WTC11 (cell line): ENCODE data around the gene AHNAK2. TPM values are rescaled to one million over a fixed set of nuclear protein-coding genes. Genes with fewer than 3 reads are reported as not detected.

Experiments
- ATAC-seq: fragments of 200-7000 bp; cut with Tn5 transposase; 2 replicates; pipeline ENCODE4 v1.10.0; 2021; ENCODE audit warnings: mild to moderate bottlenecking, moderate library complexity
- CTCF ChIA-PET: fragments of 300-600 bp; sonication (Branson Sonifier 250); formaldehyde crosslinking; loops from one replicate; lab custom pipeline; 2021; ENCODE audit warnings: antibody characterized with exemption; lab: Charles Lee
- POLR2A ChIA-PET: fragments of 350-600 bp; sonication (Branson Sonifier 250); formaldehyde crosslinking; loops from one replicate; lab custom pipeline; 2021; ENCODE audit warnings: antibody characterized with exemption; lab: Charles Lee
- DNase-seq: peaks from one replicate; pipeline ENCODE4 v3.0.0; 2021; ENCODE audit warnings: low spot score
- H3K27ac Mint-ChIP-seq: 2 replicates; pipeline ENCODE4 v1.8.0; 2021; ENCODE audit warnings: mixed read lengths
- H3K27me3 Mint-ChIP-seq: 2 replicates; pipeline ENCODE4 v1.8.0; 2021; ENCODE audit warnings: low read depth, mild to moderate bottlenecking, moderate library complexity, mixed read lengths
- H3K36me3 Mint-ChIP-seq: 2 replicates; pipeline ENCODE4 v1.8.0; 2021; ENCODE audit warnings: mixed read lengths
- H3K4me1 Mint-ChIP-seq: 2 replicates; pipeline ENCODE4 v1.8.0; 2022; ENCODE audit warnings: mixed read lengths
- H3K4me3 Mint-ChIP-seq: 2 replicates; pipeline ENCODE4 v1.8.0; 2021; ENCODE audit warnings: mild to moderate bottlenecking, moderate library complexity, mixed read lengths
- H3K9me3 Mint-ChIP-seq: 2 replicates; pipeline ENCODE4 v1.8.0; 2021; ENCODE audit warnings: mixed read lengths
- AR ChIP-seq: fragments of 250-450 bp; sonication (Bioruptor Pico); IDR thresholded peaks from 2 replicates; pipeline ENCODE4 v1.9.0; 2021; ENCODE audit warnings: mild to moderate bottlenecking
- CBFB ChIP-seq: sonication (generic); formaldehyde crosslinking; IDR thresholded peaks from 2 replicates; pipeline ENCODE4 v1.8.1; 2022; ENCODE audit warnings: mild to moderate bottlenecking, low read depth, missing genetic modification reagents
- KAT7 ChIP-seq: sonication (generic); formaldehyde crosslinking; IDR thresholded peaks from 2 replicates; pipeline ENCODE4 v1.8.1; 2023; ENCODE audit warnings: missing genetic modification reagents, mild to moderate bottlenecking, borderline replicate concordance
- OVOL2 ChIP-seq: fragments of 250-450 bp; sonication (Bioruptor Pico); IDR thresholded peaks from 2 replicates; pipeline ENCODE4 v1.9.0; 2021; ENCODE audit warnings: mild to moderate bottlenecking, borderline replicate concordance
- RORB ChIP-seq: fragments of 250-450 bp; sonication (Bioruptor Pico); IDR thresholded peaks from 2 replicates; pipeline ENCODE4 v1.9.0; 2021; ENCODE audit warnings: mild to moderate bottlenecking
- TCF7 ChIP-seq: sonication (generic); formaldehyde crosslinking; IDR thresholded peaks from 2 replicates; pipeline ENCODE4 v1.8.0; 2022; ENCODE audit warnings: mild to moderate bottlenecking, low read depth, missing genetic modification reagents, moderate library complexity
- TP53 ChIP-seq: sonication (generic); formaldehyde crosslinking; IDR thresholded peaks from 2 replicates; pipeline ENCODE4 v1.8.1; 2023; ENCODE audit warnings: mild to moderate bottlenecking, missing genetic modification reagents
- ZNF138 ChIP-seq: sonication (generic); formaldehyde crosslinking; conservative IDR thresholded peaks from 2 replicates; pipeline ENCODE4 v1.8.1; 2022; ENCODE audit warnings: mild to moderate bottlenecking, moderate library complexity, missing genetic modification reagents
- ZNF263 ChIP-seq: sonication (generic); formaldehyde crosslinking; IDR thresholded peaks from 2 replicates; pipeline ENCODE4 v1.8.1; 2022; ENCODE audit warnings: low read depth, mild to moderate bottlenecking, moderate library complexity, missing genetic modification reagents
- ZNF281 ChIP-seq: sonication (generic); formaldehyde crosslinking; IDR thresholded peaks from 2 replicates; pipeline ENCODE4 v1.8.0; 2023; ENCODE audit warnings: mild to moderate bottlenecking, missing genetic modification reagents
- ZSCAN18 ChIP-seq: fragments of 250-450 bp; sonication (Bioruptor Pico); IDR thresholded peaks from 2 replicates; pipeline ENCODE4 v2.1.2; 2022; ENCODE audit warnings: mild to moderate bottlenecking, moderate library complexity
- total RNA-seq: library from RNA; stranded (reverse); gene quantifications from 3 replicates; pipeline ENCODE4 v1.2.3, GENCODE V29; 2021
- TF ChIP-seq, protein P1 (sequence below): sonication (generic); formaldehyde crosslinking; IDR thresholded peaks from 2 replicates; pipeline ENCODE4 v1.8.0; 2022; ENCODE audit warnings: mild to moderate bottlenecking, missing genetic modification reagents
- TF ChIP-seq, protein P2 (sequence below): fragments of 250-450 bp; sonication (Bioruptor Pico); IDR thresholded peaks from 2 replicates; pipeline ENCODE4 v1.9.0; 2021; ENCODE audit warnings: moderate library complexity, mild to moderate bottlenecking, inconsistent platforms, borderline replicate concordance
- TF ChIP-seq, protein P3 (sequence below): sonication (generic); formaldehyde crosslinking; IDR thresholded peaks from 2 replicates; pipeline ENCODE4 v1.8.0; 2022; ENCODE audit warnings: mild to moderate bottlenecking, missing genetic modification reagents

AHNAK2 gene
- total RNA-seq, 1 experiment from 2014 or later = 3.5 TPM

- peak; percentile 25 for DNase-seq
- POLR2A ChIA-PET = no interaction called here
These were observed 85.4 kb downstream of the AHNAK2 start for GRCh38 chr14:104892531-104893434.

DNA sequence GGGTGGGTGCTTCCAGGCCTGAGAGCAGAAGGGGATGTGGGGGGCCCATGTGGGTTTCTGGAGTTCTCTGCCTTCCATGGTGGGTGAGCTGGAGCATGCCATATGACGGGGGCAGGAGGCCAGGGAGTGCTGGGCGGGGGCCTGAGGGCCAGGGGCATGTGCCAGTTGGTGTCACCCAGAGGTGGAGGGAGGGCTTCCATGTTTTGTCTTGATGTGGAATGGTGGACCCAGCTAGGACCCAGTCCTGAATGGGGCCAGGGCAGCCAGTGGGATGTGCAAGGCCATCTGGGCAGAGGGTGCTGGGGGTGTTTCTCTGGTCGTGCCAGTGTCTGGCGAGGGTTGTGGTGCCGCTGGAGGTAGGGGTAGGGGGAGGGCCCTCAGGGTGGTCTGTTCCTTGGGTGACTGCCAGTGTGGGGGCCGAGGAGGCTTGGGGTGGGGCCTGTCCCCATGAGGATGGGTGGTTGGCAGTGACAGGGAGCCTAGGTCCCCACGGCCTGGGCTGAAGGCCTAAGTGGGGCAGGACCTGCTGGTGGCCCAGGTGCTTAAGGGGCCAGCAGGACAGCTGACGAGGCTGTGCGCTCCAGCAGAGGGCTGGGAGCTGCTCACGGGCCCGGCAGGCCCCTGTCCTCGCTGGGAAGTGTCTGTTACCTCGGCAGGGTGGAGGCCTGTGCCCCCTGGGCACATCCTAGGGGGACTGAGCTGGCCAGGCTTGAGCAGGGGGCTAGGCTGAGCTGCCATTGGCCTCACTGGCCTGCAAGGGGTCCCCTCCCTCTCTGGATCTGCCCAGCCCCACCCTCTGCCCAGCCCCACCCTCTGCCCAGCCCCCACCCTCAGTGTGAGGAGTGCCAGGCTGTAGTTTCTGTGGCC, 86.3 kb downstream of the AHNAK2 start:
- H3K27me3 Mint-ChIP-seq = no peaks in the 10 kb centered on the region
- ChIA-PET CTCF (interaction anchor here (0.7 to 1.4 kb wide), 2 partner anchors 36 to 49 kb away, joined by 3 to 5 read pairs; no protein-coding TSS in a partner anchor), POLR2A (no interaction called here)
- no peak for DNase-seq
- H3K4me1 Mint-ChIP-seq = peaks cover 2% of the 10 kb centered on the region; the same call in 1 of the 2 replicates
- TF ChIP-seq ZNF263 = no peak
- TF ChIP-seq CBFB (CRISPR knock-in tag) = no peak
- no peak for TF ChIP-seq ZNF281
- TF ChIP-seq, protein P1, sequence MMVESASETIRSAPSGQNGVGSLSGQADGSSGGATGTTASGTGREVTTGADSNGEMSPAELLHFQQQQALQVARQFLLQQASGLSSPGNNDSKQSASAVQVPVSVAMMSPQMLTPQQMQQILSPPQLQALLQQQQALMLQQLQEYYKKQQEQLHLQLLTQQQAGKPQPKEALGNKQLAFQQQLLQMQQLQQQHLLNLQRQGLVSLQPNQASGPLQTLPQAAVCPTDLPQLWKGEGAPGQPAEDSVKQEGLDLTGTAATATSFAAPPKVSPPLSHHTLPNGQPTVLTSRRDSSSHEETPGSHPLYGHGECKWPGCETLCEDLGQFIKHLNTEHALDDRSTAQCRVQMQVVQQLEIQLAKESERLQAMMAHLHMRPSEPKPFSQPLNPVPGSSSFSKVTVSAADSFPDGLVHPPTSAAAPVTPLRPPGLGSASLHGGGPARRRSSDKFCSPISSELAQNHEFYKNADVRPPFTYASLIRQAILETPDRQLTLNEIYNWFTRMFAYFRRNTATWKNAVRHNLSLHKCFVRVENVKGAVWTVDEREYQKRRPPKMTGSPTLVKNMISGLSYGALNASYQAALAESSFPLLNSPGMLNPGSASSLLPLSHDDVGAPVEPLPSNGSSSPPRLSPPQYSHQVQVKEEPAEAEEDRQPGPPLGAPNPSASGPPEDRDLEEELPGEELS = no peak
- TF ChIP-seq, protein P2, sequence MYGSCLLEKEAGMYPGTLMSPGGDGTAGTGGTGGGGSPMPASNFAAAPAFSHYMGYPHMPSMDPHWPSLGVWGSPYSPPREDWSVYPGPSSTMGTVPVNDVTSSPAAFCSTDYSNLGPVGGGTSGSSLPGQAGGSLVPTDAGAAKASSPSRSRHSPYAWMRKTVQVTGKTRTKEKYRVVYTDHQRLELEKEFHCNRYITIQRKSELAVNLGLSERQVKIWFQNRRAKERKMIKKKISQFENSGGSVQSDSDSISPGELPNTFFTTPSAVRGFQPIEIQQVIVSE (CRISPR knock-in tag) = no peak
- TF ChIP-seq TP53 = no peak
- TF ChIP-seq TCF7 = no peak
- no peak for TF ChIP-seq KAT7 (CRISPR knock-in tag)
- TF ChIP-seq AR = no peak
- no peak for TF ChIP-seq RORB (CRISPR knock-in tag)
- no peak for TF ChIP-seq ZSCAN18 (CRISPR knock-in tag)
- H3K36me3 Mint-ChIP-seq = no peaks in the 10 kb centered on the region
- no peak overlapping the region for H3K27ac Mint-ChIP-seq
- no peaks in the 10 kb centered on the region for H3K9me3 Mint-ChIP-seq
- no peak for ATAC-seq
- H3K4me3 Mint-ChIP-seq = no peak overlapping the region

More at GRCh38 chr14:104892531-104893434, 85.4 kb downstream of the AHNAK2 start:
- Mint-ChIP-seq H3K27me3 (no peaks in the 10 kb centered on the region), H3K4me3 (no peak overlapping the region), H3K27ac (no peak overlapping the region), H3K36me3 (no peaks in the 10 kb centered on the region), H3K4me1 (peaks cover 2% of the 10 kb centered on the region; the same call in 1 of the 2 replicates), H3K9me3 (no peaks in the 10 kb centered on the region)
- ATAC-seq = peak; percentile 13
- CTCF ChIA-PET = interaction anchor here (0.5 to 2.6 kb wide), 3 partner anchors 48 to 124 kb away, joined by 3 to 11 read pairs (median 5); no protein-coding TSS in a partner anchor
- TF ChIP-seq OVOL2 (no peak), ZNF138 (CRISPR knock-in tag) (no peak)
- TF ChIP-seq, protein P3, sequence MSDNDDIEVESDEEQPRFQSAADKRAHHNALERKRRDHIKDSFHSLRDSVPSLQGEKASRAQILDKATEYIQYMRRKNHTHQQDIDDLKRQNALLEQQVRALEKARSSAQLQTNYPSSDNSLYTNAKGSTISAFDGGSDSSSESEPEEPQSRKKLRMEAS (CRISPR knock-in tag) = no peak
